Spleen (tissue), 11 donors: ENCODE data around the gene TMEM14A. TPM values are rescaled to one million over a fixed set of nuclear protein-coding genes. Genes with fewer than 3 reads are reported as not detected.

ENCODE experiments used
- DNase-seq: peaks from one replicate; pipeline ENCODE4 v3.0.0-alpha.2; 2020
- H3K27ac ChIP-seq, 8 donors: fragments of 200-600 bp; sonication (generic) in 7 of 8; 1 replicate in 4 of 8; 2 replicates in 4 of 8; pipeline versions ENCODE4 v1.5.0 to v1.8.0; 2016 to 2021; ENCODE audit warnings: inconsistent platforms in 4 of 8, mild to moderate bottlenecking in 4 of 8, moderate library complexity in 1 of 8
- H3K27me3 ChIP-seq, 7 donors: fragments of 200-600 bp; sonication (generic) in 6 of 7; replicated peaks in 1 of 7; 1 replicate in 4 of 7; 2 replicates in 3 of 7; pipeline versions ENCODE4 v1.5.0 to v1.8.0; 2016 to 2021; ENCODE audit warnings: inconsistent platforms in 3 of 7, mild to moderate bottlenecking in 1 of 7
- H3K36me3 ChIP-seq, 6 donors: fragments of 200-600 bp; sonication (generic) in 5 of 6; 1 replicate in 4 of 6; 2 replicates in 2 of 6; pipeline versions ENCODE4 v1.5.0 to v1.8.0; 2016 to 2021; ENCODE audit warnings: inconsistent platforms in 2 of 6
- H3K4me1 ChIP-seq, 6 donors: fragments of 200-600 bp; sonication (generic) in 5 of 6; 1 replicate in 3 of 6; 2 replicates in 3 of 6; pipeline versions ENCODE4 v1.5.0 to v1.8.0; 2016 to 2021; ENCODE audit warnings: inconsistent platforms in 3 of 6
- H3K4me3 ChIP-seq, 8 donors: fragments of 200-600 bp; sonication (generic) in 7 of 8; 1 replicate in 4 of 8; 2 replicates in 4 of 8; pipeline versions ENCODE4 v1.5.0 to v1.8.0; 2016 to 2021; ENCODE audit warnings: inconsistent platforms in 4 of 8, mild to moderate bottlenecking in 4 of 8, moderate library complexity in 2 of 8
- H3K9me3 ChIP-seq, 8 donors: fragments of 200-600 bp; sonication (generic) in 7 of 8; 1 replicate in 4 of 8; 2 replicates in 4 of 8; pipeline versions ENCODE4 v1.5.0 to v1.8.0; 2016 to 2021; ENCODE audit warnings: inconsistent platforms in 4 of 8
- POLR2A ChIP-seq, 3 donors: fragments of 450-650 bp; IDR thresholded peaks; one replicate each; pipeline ENCODE4 v1.5.1; 2017; ENCODE audit warnings: antibody characterized with exemption in 3 of 3, mild to moderate bottlenecking in 1 of 3
- POLR2AphosphoS5 ChIP-seq, 3 donors: sonication (generic); formaldehyde crosslinking; IDR thresholded peaks; one replicate each; pipeline ENCODE4 v1.5.1; 2017; ENCODE audit warnings: antibody characterized with exemption in 3 of 3
- WGBS, 5 donors: extraction: QIAGEN DNeasy Blood & Tissue Kit in 3 of 5; methylation state at CpG; one replicate each; pipeline versions ENCODE4 v1.1.5 to v1.1.7; 2013 to 2018; 5-methylcytosine and 5-hydroxymethylcytosine counted together
- intact Hi-C: fragments of 100-400 bp; cut with DNase I; formaldehyde crosslinking; loops from one replicate; pipeline ENCODE4 v1.15.0; 2023; ENCODE audit warnings: low total_unique reads
- polyA plus RNA-seq, 3 donors: library from polyadenylated mRNA; stranded (reverse); fragments of 200-250 nt; gene quantifications; one replicate each; pipeline ENCODE4 v1.2.1, GENCODE V29; 2013
- total RNA-seq, 7 donors: library from RNA; depleted of rRNA in 3 of 7; stranded (reverse); fragments of >200 nt in 3 of 7; fragmentation: NEBNext Ultra II Directional in 4 of 7; extraction: Animal tissue kit (Norgen Biotek cat#: 25700) in 4 of 7; gene quantifications; one replicate each; pipeline versions ENCODE4 v1.1.0 to v1.2.1, GENCODE V29; 2016 to 2021
- TF ChIP-seq, protein P1 (sequence below), 11 experiments: fragments of 200-600 bp in 7 of 11; fragments of 450-650 bp in 4 of 11; sonication (generic) in 4 of 11; IDR thresholded peaks in 8 of 11; conservative IDR thresholded peaks in 3 of 11; 1 replicate in 7 of 11; 2 replicates in 4 of 11; pipeline versions ENCODE4 v1.4.0 to v1.8.0; 2016 to 2021; ENCODE audit warnings: antibody characterized with exemption in 11 of 11, inconsistent platforms in 4 of 11, mild to moderate bottlenecking in 1 of 11
- donor health status: healthy with polysubstance abuse.
- donor health status: DM: no; HTN: no; CAD: no; lungs with moderate emphysema.
- donor health status: DM: no; HTN: no; CAD: no.
- donor health status: Bipolar disorder and iron deficiency.
- donor health status: healthy.
- donor health status: DM: no; HTN: no; CAD: no.
- donor health status: DM: yes; HTN: yes; CAD: no.

TMEM14A gene
- total and polyA plus RNA-seq, 10 donors = 7.5 to 20.3 (median 12.1) TPM

DNA sequence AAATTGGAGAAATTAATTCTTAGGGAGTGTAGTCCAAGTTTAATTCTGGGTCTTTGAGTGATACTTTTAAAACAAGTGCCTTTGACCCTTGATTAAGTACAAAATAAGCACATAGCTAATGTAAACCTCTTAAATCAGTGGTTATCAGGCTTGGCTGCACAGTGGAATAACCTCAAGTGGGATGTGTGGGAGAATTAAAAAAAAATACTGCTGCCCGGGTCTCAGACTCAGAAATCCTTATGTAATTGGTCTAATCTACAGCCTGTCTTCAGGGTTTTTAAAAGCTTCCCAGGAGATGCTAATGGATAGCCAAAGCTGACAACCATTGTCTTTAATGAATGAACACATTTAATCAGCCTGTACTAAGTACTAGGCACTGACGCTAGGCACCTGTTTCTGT, 28.5 kb upstream of the TMEM14A start:
- DNase-seq = no peak
- Histone ChIP-seq H3K4me1 (peaks cover 0 to 21% (median 12%) of the 10 kb centered on the region in 6 donors), H3K27ac (peak overlapping the region in 7 of 8 donors; percentile 10 to 53 (median 47)), H3K36me3 (no peaks in the 10 kb centered on the region), H3K4me3 (no peak overlapping the region), H3K27me3 (peaks cover 0 to 6% (median 0%) of the 10 kb centered on the region in 7 donors), H3K9me3 (no peaks in the 10 kb centered on the region)
- intact Hi-C loops = no loop called here
- TF ChIP-seq POLR2A (IDR thresholded peaks at IDR 0.05) (no peak), POLR2AphosphoS5 (IDR thresholded peaks at IDR 0.05) (no peak)
- TF ChIP-seq, protein P1, sequence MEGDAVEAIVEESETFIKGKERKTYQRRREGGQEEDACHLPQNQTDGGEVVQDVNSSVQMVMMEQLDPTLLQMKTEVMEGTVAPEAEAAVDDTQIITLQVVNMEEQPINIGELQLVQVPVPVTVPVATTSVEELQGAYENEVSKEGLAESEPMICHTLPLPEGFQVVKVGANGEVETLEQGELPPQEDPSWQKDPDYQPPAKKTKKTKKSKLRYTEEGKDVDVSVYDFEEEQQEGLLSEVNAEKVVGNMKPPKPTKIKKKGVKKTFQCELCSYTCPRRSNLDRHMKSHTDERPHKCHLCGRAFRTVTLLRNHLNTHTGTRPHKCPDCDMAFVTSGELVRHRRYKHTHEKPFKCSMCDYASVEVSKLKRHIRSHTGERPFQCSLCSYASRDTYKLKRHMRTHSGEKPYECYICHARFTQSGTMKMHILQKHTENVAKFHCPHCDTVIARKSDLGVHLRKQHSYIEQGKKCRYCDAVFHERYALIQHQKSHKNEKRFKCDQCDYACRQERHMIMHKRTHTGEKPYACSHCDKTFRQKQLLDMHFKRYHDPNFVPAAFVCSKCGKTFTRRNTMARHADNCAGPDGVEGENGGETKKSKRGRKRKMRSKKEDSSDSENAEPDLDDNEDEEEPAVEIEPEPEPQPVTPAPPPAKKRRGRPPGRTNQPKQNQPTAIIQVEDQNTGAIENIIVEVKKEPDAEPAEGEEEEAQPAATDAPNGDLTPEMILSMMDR (IDR thresholded peaks at IDR 0.05 in 8 of 11, conservative IDR thresholded peaks at IDR 0.05 in 3 of 11) = no peak
- WGBS, 5 donors = 66 to 91% (median 77%) methylated on average over 2 of the region's 2 CpGs

DNA sequence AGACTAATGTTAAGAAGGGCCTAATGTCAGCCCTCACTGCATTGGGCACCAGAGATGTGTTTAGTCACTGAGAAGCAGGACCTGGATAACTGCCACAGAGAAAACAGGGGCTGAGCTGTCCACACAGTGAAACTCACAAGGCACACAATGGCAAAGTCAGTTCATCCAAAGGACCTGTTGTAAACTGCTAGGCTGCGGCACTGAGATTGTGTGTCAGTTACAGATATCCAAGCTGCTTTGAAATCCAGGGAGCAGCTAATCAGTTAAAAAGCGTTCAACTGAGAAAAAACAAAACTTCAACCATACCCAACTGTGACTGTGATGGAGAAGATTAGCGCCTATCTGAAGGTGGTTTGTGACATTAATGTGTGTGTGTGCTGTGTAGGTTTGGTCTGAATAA, 27.8 kb upstream of the TMEM14A start:
- intact Hi-C loops = no loop called here
- no peaks in the 10 kb centered on the region for H3K9me3 ChIP-seq
- peaks cover 0 to 6% (median 0%) of the 10 kb centered on the region in 7 donors for H3K27me3 ChIP-seq
- H3K4me3 ChIP-seq = no peak overlapping the region
- no peak for DNase-seq
- WGBS, 5 donors = 83 to 98% (median 92%) methylated on average over 3 of the region's 3 CpGs
- H3K27ac ChIP-seq = peak overlapping the region in 1 of 8 donors; percentile 47
- peaks cover 0 to 26% (median 12%) of the 10 kb centered on the region in 6 donors for H3K4me1 ChIP-seq
- TF ChIP-seq POLR2AphosphoS5 (IDR thresholded peaks at IDR 0.05) = no peak
- TF ChIP-seq POLR2A (IDR thresholded peaks at IDR 0.05) = no peak
- TF ChIP-seq, protein P1 (IDR thresholded peaks at IDR 0.05 in 8 of 11, conservative IDR thresholded peaks at IDR 0.05 in 3 of 11) = no peak
- no peaks in the 10 kb centered on the region for H3K36me3 ChIP-seq

DNA sequence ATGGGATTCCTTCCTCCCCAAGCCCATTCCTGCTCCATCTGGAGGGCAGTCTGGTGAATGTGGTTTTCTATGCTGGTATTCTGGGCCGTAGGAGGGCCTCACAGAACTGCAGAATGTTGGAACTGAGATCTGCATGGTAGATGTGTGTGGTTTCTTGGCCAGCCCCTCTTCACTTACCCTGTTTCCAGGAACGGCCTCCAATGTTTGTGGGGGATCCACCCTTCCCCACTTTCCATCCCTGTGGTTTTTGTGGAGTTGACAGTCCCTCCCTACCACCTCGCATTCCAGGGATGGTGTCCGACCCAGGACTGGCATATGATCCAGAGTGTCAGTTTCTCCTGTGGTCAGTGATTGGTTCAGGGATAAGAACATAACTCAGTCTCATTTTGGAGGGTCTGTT, 26.7 kb upstream of the TMEM14A start:
- intact Hi-C loops = no loop called here
- peaks cover 0 to 26% (median 12%) of the 10 kb centered on the region in 6 donors for H3K4me1 ChIP-seq
- no peaks in the 10 kb centered on the region for H3K36me3 ChIP-seq
- TF ChIP-seq POLR2A (IDR thresholded peaks at IDR 0.05) (no peak), POLR2AphosphoS5 (IDR thresholded peaks at IDR 0.05) (no peak)
- TF ChIP-seq, protein P1 (IDR thresholded peaks at IDR 0.05 in 8 of 11, conservative IDR thresholded peaks at IDR 0.05 in 3 of 11) = no peak
- WGBS, 5 donors = 69 to 89% (median 80%) methylated on average over 4 of the region's 4 CpGs
- no peak for DNase-seq
- H3K4me3 ChIP-seq = no peak overlapping the region
- H3K27me3 ChIP-seq = peaks cover 0 to 6% (median 0%) of the 10 kb centered on the region in 7 donors
- H3K9me3 ChIP-seq = no peaks in the 10 kb centered on the region
- H3K27ac ChIP-seq = no peak overlapping the region

DNA sequence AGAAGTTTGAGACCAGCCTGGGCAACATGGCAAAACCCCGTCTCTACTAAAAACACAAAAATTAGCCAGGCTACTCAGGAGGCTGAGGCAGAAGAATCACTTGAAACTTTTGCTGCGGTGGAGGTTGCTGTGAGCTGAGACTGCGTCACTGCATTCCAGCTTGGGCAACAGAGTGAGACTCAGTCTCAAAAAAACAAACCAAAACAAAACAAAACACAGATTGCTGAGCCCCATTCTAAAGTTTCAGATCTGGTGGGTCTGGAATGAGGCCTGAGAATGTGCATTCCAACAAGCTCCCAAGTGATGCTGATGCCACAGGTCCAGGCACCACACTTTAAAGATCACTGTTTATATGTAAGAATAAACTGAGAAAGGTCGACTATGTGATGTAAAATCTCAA, 24.9 kb upstream of the TMEM14A start:
- WGBS, 5 donors = 83 to 93% (median 91%) methylated on average over 4 of the region's 4 CpGs
- peaks cover 0 to 6% (median 0%) of the 10 kb centered on the region in 7 donors for H3K27me3 ChIP-seq
- H3K36me3 ChIP-seq = no peaks in the 10 kb centered on the region
- TF ChIP-seq, protein P1 (IDR thresholded peaks at IDR 0.05 in 8 of 11, conservative IDR thresholded peaks at IDR 0.05 in 3 of 11) = no peak
- TF ChIP-seq POLR2AphosphoS5 (IDR thresholded peaks at IDR 0.05) (no peak), POLR2A (IDR thresholded peaks at IDR 0.05) (no peak)
- DNase-seq = no peak
- intact Hi-C loops = no loop called here
- peaks cover 0 to 26% (median 8%) of the 10 kb centered on the region in 6 donors for H3K4me1 ChIP-seq
- no peak overlapping the region for H3K4me3 ChIP-seq
- no peaks in the 10 kb centered on the region for H3K9me3 ChIP-seq
- H3K27ac ChIP-seq = no peak overlapping the region
